Cardiac fibroblast (primary cell): ENCODE measurements around the gene RAX.

Experiments used
- DNase-seq, 2 donors: peaks; one replicate each; pipeline versions ENCODE4 v3.0.0 to v3.0.0-alpha.2; 2010; ENCODE audit warnings: low read depth in 2 of 2
- H3K4me3 ChIP-seq, 2 donors: replicated peaks in 1 of 2; 1 replicate in 1 of 2; 2 replicates in 1 of 2; pipeline ENCODE4 v1.5.1; 2011; ENCODE audit warnings: low read depth in 2 of 2, low read length in 2 of 2, mild to moderate bottlenecking in 2 of 2, moderate library complexity in 1 of 2
- TF ChIP-seq, protein P1 (sequence below): IDR thresholded peaks from one replicate; pipeline ENCODE4 v1.5.1; 2011; ENCODE audit warnings: low read depth, mild to moderate bottlenecking, low read length, inconsistent platforms

Gene RAX

GRCh38 chr18:59274533-59274928 is 1.3 kb upstream of the RAX start:
- H3K4me3 ChIP-seq = no peak overlapping the region
- TF ChIP-seq, protein P1, sequence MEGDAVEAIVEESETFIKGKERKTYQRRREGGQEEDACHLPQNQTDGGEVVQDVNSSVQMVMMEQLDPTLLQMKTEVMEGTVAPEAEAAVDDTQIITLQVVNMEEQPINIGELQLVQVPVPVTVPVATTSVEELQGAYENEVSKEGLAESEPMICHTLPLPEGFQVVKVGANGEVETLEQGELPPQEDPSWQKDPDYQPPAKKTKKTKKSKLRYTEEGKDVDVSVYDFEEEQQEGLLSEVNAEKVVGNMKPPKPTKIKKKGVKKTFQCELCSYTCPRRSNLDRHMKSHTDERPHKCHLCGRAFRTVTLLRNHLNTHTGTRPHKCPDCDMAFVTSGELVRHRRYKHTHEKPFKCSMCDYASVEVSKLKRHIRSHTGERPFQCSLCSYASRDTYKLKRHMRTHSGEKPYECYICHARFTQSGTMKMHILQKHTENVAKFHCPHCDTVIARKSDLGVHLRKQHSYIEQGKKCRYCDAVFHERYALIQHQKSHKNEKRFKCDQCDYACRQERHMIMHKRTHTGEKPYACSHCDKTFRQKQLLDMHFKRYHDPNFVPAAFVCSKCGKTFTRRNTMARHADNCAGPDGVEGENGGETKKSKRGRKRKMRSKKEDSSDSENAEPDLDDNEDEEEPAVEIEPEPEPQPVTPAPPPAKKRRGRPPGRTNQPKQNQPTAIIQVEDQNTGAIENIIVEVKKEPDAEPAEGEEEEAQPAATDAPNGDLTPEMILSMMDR = no peak
- DNase-seq = no peak

- H3K4me3 ChIP-seq = no peak overlapping the region
- no peak for DNase-seq
- TF ChIP-seq, protein P1 = no peak
Measured at GRCh38 chr18:59273759-59274532, 692 bp upstream of the RAX start.

GRCh38 chr18:59272221-59272888 is 899 bp downstream of the RAX start:
- no peak for DNase-seq
- H3K4me3 ChIP-seq = peak overlapping the region in 1 of 2 donors; percentile 11
- TF ChIP-seq, protein P1 = no peak

DNA sequence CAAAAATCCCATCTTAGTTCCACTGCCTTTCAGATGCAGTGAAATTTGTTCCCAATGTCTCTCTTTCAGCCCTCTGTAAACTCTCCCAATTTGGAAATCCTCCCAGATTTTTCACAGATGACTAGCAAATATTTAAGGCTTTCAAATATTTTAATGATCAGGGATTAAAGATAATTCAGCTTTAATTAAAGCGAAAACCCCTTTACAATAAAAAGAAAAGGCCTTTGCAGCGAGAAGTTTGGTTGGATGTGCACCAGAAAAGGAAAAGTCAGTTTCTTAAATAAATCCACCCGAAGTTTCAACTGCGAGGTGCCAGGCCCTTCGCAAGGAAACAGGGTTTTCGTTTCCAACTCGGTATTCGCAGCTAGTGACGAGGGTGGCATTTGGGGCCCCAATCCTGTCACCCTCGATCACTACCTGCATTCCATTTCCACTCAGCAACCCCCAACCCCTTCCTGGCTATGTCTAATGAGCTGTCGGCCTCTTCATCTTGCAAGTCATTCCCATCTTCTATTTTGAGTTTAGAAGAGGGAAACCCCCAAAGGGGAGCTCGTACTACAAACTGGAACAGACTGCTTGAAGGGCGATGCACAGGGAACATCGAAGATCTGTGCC is 1.5 kb downstream of the RAX start:
- DNase-seq = no peak
- no peak overlapping the region for H3K4me3 ChIP-seq
- TF ChIP-seq, protein P1 = no peak

- DNase-seq = no peak
- H3K4me3 ChIP-seq = no peak overlapping the region
- TF ChIP-seq, protein P1 = no peak
Measured at GRCh38 chr18:59270689-59271257, 2.5 kb downstream of the RAX start.

GRCh38 chr18:59269563-59270119 is 3.6 kb downstream of the RAX start:
- TF ChIP-seq, protein P1 = no peak
- DNase-seq = no peak
- H3K4me3 ChIP-seq = no peak overlapping the region
